ENCODE measurements around the gene AAMP.

The AAMP gene

GRCh38 chr2:218216336-218216673 lies 53.6 kb downstream of the AAMP start:
- Histone ChIP-seq H3K4me1 (peaks cover 6% of the 10 kb centered on the region), H3K27me3 (ENCODE audit: control insufficient read depth, insufficient read depth, low read length) (no peaks in the 10 kb centered on the region), H3K4me2 (ENCODE audit: low read length) (peak overlapping the region; percentile 90), H3K4me3 (ENCODE audit: low read depth, low read length) (peak overlapping the region; percentile 70), H3K9ac (no peak overlapping the region), H3K9me3 (ENCODE audit: control insufficient read depth, low read length) (no peaks in the 10 kb centered on the region), H3K79me2 (peaks cover 25% of the 10 kb centered on the region), H3K36me3 (ENCODE audit: control insufficient read depth, insufficient read depth, low read length) (no peaks in the 10 kb centered on the region), H2AFZ (peak overlapping the region; percentile 98), H3K27ac (peak overlapping the region; percentile 91)
- TF ChIP-seq CTCF (IDR thresholded peaks at IDR 0.05) = no peak
